Endothelial cell of umbilical vein (primary cell): Measurements from ENCODE around the gene PSAPL1. TPM values are rescaled to one million over a fixed set of nuclear protein-coding genes. Genes with fewer than 3 reads are reported as not detected.

Experiments used
- BruUV-seq: library from RNA; stranded (reverse); fragments of 400-500 nt; replicated peaks from 2 replicates; lab custom pipeline; 2021; lab: Mats Ljungman, UMichigan
- CTCF ChIA-PET: fragments of 300-600, 350-600 bp; sonication (Branson Sonifier 250); formaldehyde crosslinking; loops from one replicate; lab custom pipeline; 2021; ENCODE audit warnings: antibody characterized with exemption, inconsistent platforms; lab: Charles Lee
- POLR2A ChIA-PET: fragments of 300-600, 350-600 bp; sonication (Branson Sonifier 250); formaldehyde crosslinking; loops from one replicate; lab custom pipeline; 2021; ENCODE audit warnings: antibody characterized with exemption, inconsistent platforms; lab: Charles Lee
- DNase-seq: peaks from one replicate; pipeline ENCODE4 v3.0.0-alpha.2; 2011; ENCODE audit warnings: low read depth, low spot score
- FAIRE-seq: peaks from 2 replicates; lab custom pipeline; 2011; peaks lifted over from hg19 to GRCh38; lab: Jason Lieb, UNC
- H2AFZ ChIP-seq: 2 replicates; pipeline ENCODE4 v1.6.0; 2012; ENCODE audit warnings: low read depth, low read length, control low read depth, inconsistent platforms
- H3K27ac ChIP-seq: 2 replicates; pipeline ENCODE4 v1.5.1; 2011; ENCODE audit warnings: low read depth, mild to moderate bottlenecking, control low read depth, low read length, moderate library complexity; ENCODE audit not compliant: insufficient read depth
- H3K27me3 ChIP-seq, 2 experiments: 2 replicates each; pipeline versions ENCODE4 v1.6.0 to v1.6.1; 2011; ENCODE audit warnings: low read length in 2 of 2, mixed read lengths in 1 of 2; ENCODE audit not compliant: control insufficient read depth in 2 of 2, insufficient read depth in 2 of 2
- H3K36me3 ChIP-seq, 2 experiments: 2 replicates in 1 of 2; 3 replicates in 1 of 2; pipeline ENCODE4 v1.5.1; 2011; ENCODE audit warnings: low read length in 2 of 2, mild to moderate bottlenecking in 1 of 2, moderate library complexity in 1 of 2; ENCODE audit not compliant: control insufficient read depth in 2 of 2, insufficient read depth in 2 of 2; ENCODE audit errors: extremely low read depth in 1 of 2
- H3K4me1 ChIP-seq: 3 replicates; pipeline ENCODE4 v1.5.1; 2011; ENCODE audit warnings: mild to moderate bottlenecking, low read length; ENCODE audit not compliant: control insufficient read depth, insufficient read depth; ENCODE audit errors: extremely low read depth
- H3K4me2 ChIP-seq: 2 replicates; pipeline ENCODE4 v1.6.1; 2011; ENCODE audit warnings: low read length, control low read depth, mixed read lengths; ENCODE audit not compliant: insufficient read depth
- H3K4me3 ChIP-seq, 3 experiments: fragments of 200-600 bp in 1 of 3; sonication (generic), shearing (Covaris generic) in 1 of 3; replicated peaks in 1 of 3; 2 replicates each; pipeline ENCODE4 v1.5.1; 2011 to 2016; ENCODE audit warnings: control low read depth in 3 of 3, low read length in 3 of 3, mild to moderate bottlenecking in 2 of 3, inconsistent platforms in 1 of 3, low read depth in 1 of 3, moderate library complexity in 1 of 3; ENCODE audit not compliant: insufficient read depth in 1 of 3
- H3K79me2 ChIP-seq: 2 replicates; pipeline ENCODE4 v1.6.0; 2012; ENCODE audit warnings: low read length, inconsistent platforms; ENCODE audit not compliant: control insufficient read depth, insufficient read depth
- H3K9ac ChIP-seq: replicated peaks from 2 replicates; pipeline ENCODE3; 2011; ENCODE audit warnings: low read length, control low read depth; ENCODE audit not compliant: insufficient read depth; ENCODE audit errors: extremely low read depth
- H3K9me1 ChIP-seq: replicated peaks from 3 replicates; pipeline ENCODE4 v1.6.0; 2011; ENCODE audit warnings: mild to moderate bottlenecking, low read length; ENCODE audit not compliant: control insufficient read depth, insufficient read depth; ENCODE audit errors: extremely low read depth
- H3K9me3 ChIP-seq: replicated peaks from 2 replicates; pipeline ENCODE4 v1.5.1; 2012; ENCODE audit warnings: low read length, inconsistent platforms; ENCODE audit not compliant: control insufficient read depth, insufficient read depth
- H4K20me1 ChIP-seq: replicated peaks from 2 replicates; pipeline ENCODE3; 2011; ENCODE audit warnings: mild to moderate bottlenecking, low read length; ENCODE audit not compliant: control insufficient read depth, insufficient read depth; ENCODE audit errors: extremely low read depth
- EZH2 ChIP-seq: IDR thresholded peaks from 2 replicates; pipeline ENCODE4 v1.6.1; 2012; ENCODE audit warnings: borderline replicate concordance, low read depth, mild to moderate bottlenecking, moderate library complexity, low read length, inconsistent platforms; ENCODE audit not compliant: severe bottlenecking
- FOS ChIP-seq: IDR thresholded peaks from 2 replicates; pipeline ENCODE4 v1.6.1; 2011; ENCODE audit warnings: mild to moderate bottlenecking, low read length, moderate library complexity, borderline replicate concordance; ENCODE audit not compliant: insufficient read depth
- GATA2 ChIP-seq: IDR thresholded peaks from 2 replicates; pipeline ENCODE4 v1.7.0; 2011; ENCODE audit warnings: low read depth, mild to moderate bottlenecking, moderate library complexity, mixed read lengths, low read length; ENCODE audit not compliant: insufficient read length, insufficient read depth
- JUN ChIP-seq: IDR thresholded peaks from 2 replicates; pipeline ENCODE4 v1.6.1; 2011; ENCODE audit warnings: borderline replicate concordance, low read depth; ENCODE audit not compliant: insufficient read length, insufficient read depth
- MYC ChIP-seq: IDR thresholded peaks from one replicate; pipeline ENCODE4 v1.6.1; 2011; ENCODE audit warnings: mild to moderate bottlenecking, low read depth, low read length
- POLR2A ChIP-seq: IDR thresholded peaks from 2 replicates; pipeline ENCODE4 v1.6.1; 2012; ENCODE audit warnings: low read depth, mild to moderate bottlenecking, control low read depth, low read length
- POLR2AphosphoS5 ChIP-seq: IDR thresholded peaks from 2 replicates; pipeline ENCODE4 v1.6.1; 2012; ENCODE audit warnings: low read depth, mild to moderate bottlenecking, control low read depth, low read length, moderate library complexity; ENCODE audit not compliant: insufficient read depth
- dilution Hi-C: fragments of 300-500 bp; cut with MboI; formaldehyde crosslinking; loops from one replicate; pipeline ENCODE4 v1.15.0; 2019; ENCODE audit warnings: low sequenced_read_pairs; ENCODE audit not compliant: extremely low pct_ligation_motif_present
- intact Hi-C: fragments of 100-400 bp; cut with micrococcal nuclease; formaldehyde crosslinking; loops from one replicate; pipeline ENCODE4 v1.10.0; 2022
- polyA plus RNA-seq, 4 experiments: library from polyadenylated mRNA; depleted of rRNA in 3 of 4; stranded (reverse) in 3 of 4; unstranded in 1 of 4; fragments of >200 nt; gene quantifications; 2 replicates each; pipeline versions ENCODE4 v1.2.1 to v1.2.3, GENCODE V29; 2011 to 2012; ENCODE audit warnings: missing spikeins in 1 of 4
- total RNA-seq: library from RNA; stranded (reverse); gene quantifications from 2 replicates; pipeline ENCODE4 v1.2.3, GENCODE V29; 2021
- TF ChIP-seq, protein P1 (sequence below), 2 donors: IDR thresholded peaks; 1 replicate in 1 of 2; 2 replicates in 1 of 2; pipeline ENCODE4 v1.5.1; 2011; ENCODE audit warnings: low read length in 2 of 2, mild to moderate bottlenecking in 2 of 2, moderate library complexity in 2 of 2, control low read depth in 1 of 2, inconsistent platforms in 1 of 2, low read depth in 1 of 2; ENCODE audit not compliant: insufficient read depth in 1 of 2; ENCODE audit errors: extremely low read depth in 1 of 2
- TF ChIP-seq, protein P2 (sequence below): IDR thresholded peaks from 2 replicates; pipeline ENCODE4 v1.6.1; 2011; ENCODE audit not compliant: insufficient read depth, insufficient read length

PSAPL1 gene
- total and polyA plus RNA-seq, 2 donors (not counting 3 experiments of a cell fraction or from before 2014, with no cell fraction given), result not detected

DNA sequence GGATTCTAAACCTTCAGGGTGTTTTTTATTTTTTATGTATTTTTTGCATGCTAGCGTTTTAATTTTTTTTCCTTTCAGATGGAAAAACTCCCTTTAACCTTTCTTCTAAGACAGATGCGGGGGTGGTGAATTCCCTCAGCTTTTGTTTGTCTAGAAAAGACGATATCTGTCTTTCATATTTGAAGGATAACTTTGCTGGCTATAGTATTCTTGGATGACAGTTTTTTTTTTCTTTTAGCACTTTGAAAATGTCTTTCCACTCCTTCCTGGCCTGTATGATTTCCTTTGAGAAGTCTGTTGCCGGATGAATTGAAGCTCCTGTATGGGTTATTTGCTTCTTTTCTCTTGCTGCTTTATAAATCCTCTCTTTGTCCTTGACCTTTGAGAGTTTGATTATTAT is 26.6 kb downstream of the PSAPL1 start:
- H3K36me3 ChIP-seq, result no peaks in the 10 kb centered on the region
- dilution Hi-C loops, result no loop called here
- H3K27me3 ChIP-seq, result no peaks in the 10 kb centered on the region
- intact Hi-C loops, result no loop called here
- no peak for DNase-seq
- BruUV-seq, result no TSS peak
- TF ChIP-seq JUN (no peak), EZH2 (no peak), FOS (no peak), POLR2A (no peak), GATA2 (no peak), POLR2AphosphoS5 (no peak), MYC (no peak)
- TF ChIP-seq, protein P1, sequence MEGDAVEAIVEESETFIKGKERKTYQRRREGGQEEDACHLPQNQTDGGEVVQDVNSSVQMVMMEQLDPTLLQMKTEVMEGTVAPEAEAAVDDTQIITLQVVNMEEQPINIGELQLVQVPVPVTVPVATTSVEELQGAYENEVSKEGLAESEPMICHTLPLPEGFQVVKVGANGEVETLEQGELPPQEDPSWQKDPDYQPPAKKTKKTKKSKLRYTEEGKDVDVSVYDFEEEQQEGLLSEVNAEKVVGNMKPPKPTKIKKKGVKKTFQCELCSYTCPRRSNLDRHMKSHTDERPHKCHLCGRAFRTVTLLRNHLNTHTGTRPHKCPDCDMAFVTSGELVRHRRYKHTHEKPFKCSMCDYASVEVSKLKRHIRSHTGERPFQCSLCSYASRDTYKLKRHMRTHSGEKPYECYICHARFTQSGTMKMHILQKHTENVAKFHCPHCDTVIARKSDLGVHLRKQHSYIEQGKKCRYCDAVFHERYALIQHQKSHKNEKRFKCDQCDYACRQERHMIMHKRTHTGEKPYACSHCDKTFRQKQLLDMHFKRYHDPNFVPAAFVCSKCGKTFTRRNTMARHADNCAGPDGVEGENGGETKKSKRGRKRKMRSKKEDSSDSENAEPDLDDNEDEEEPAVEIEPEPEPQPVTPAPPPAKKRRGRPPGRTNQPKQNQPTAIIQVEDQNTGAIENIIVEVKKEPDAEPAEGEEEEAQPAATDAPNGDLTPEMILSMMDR (IDR thresholded peaks at IDR 0.05; ENCODE audit: extremely low read depth in 1 of 2, insufficient read depth in 1 of 2, low read depth in 1 of 2, low read length in 2 of 2), result no peak
- TF ChIP-seq, protein P2, sequence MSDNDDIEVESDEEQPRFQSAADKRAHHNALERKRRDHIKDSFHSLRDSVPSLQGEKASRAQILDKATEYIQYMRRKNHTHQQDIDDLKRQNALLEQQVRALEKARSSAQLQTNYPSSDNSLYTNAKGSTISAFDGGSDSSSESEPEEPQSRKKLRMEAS, result no peak
- H3K9ac ChIP-seq, result no peak overlapping the region
- no peak overlapping the region for H3K27ac ChIP-seq
- no peaks in the 10 kb centered on the region for H4K20me1 ChIP-seq
- no peaks in the 10 kb centered on the region for H3K9me1 ChIP-seq
- H3K4me1 ChIP-seq, result no peaks in the 10 kb centered on the region
- no peaks in the 10 kb centered on the region for H3K79me2 ChIP-seq
- no peak overlapping the region for H3K4me3 ChIP-seq
- H3K9me3 ChIP-seq, result no peaks in the 10 kb centered on the region
- no peak for FAIRE-seq
- no peak overlapping the region for H2AFZ ChIP-seq
- H3K4me2 ChIP-seq, result no peak overlapping the region
- POLR2A ChIA-PET, result no interaction called here
- CTCF ChIA-PET, result interaction anchor here (1.2 kb wide), 1 partner anchor 63 kb away, joined by 3 read pairs; no protein-coding TSS in a partner anchor
